ENCODE data around the gene ZNF319. TPM values are rescaled to one million over a fixed set of nuclear protein-coding genes. Genes with fewer than 3 reads are reported as not detected.

The ZNF319 gene
- polyA plus RNA-seq, 6 donors from 2014 or later: 3.1 to 10.7 (median 6.0) TPM

- Mint-ChIP-seq H3K27ac (no peak overlapping the region), H3K4me1 (peaks cover 0 to 4% (median 1%) of the 10 kb centered on the region in 3 donors), H3K9me3 (no peaks in the 10 kb centered on the region), H3K4me3 (no peak overlapping the region), H3K27me3 (peaks cover 11 to 27% (median 26%) of the 10 kb centered on the region in 3 donors), H3K36me3 (no peaks in the 10 kb centered on the region)
- ATAC-seq (ENCODE audit: low read depth in 2 of 2) (no peak), DNase-seq (no peak)
These were observed 30.7 kb upstream of the ZNF319 start for GRCh38 chr16:58031016-58031800.

GRCh38 chr16:58030136-58030840 is 29.8 kb upstream of the ZNF319 start:
- Mint-ChIP-seq H3K27ac (no peak overlapping the region), H3K27me3 (peaks cover 11 to 27% (median 27%) of the 10 kb centered on the region in 3 donors), H3K4me1 (peaks cover 1 to 4% (median 2%) of the 10 kb centered on the region in 3 donors), H3K9me3 (no peaks in the 10 kb centered on the region), H3K4me3 (peak overlapping the region in 2 of 8 donors; percentile 22 to 23), H3K36me3 (no peaks in the 10 kb centered on the region)
- ATAC-seq (ENCODE audit: low read depth in 2 of 2) (no peak), DNase-seq (no peak)

GRCh38 chr16:58029410-58029809 is 28.9 kb upstream of the ZNF319 start:
- Mint-ChIP-seq H3K9me3 (no peaks in the 10 kb centered on the region), H3K27me3 (peaks cover 16 to 35% (median 34%) of the 10 kb centered on the region in 3 donors), H3K36me3 (no peaks in the 10 kb centered on the region), H3K4me3 (peak overlapping the region in 2 of 8 donors; percentile 4 to 45), H3K4me1 (peaks cover 9 to 11% (median 10%) of the 10 kb centered on the region in 3 donors), H3K27ac (no peak overlapping the region)
- DNase-seq: no peak
- ATAC-seq (ENCODE audit: low read depth in 2 of 2): no peak

GRCh38 chr16:58028541-58029070 is 28.1 kb upstream of the ZNF319 start:
- ATAC-seq (ENCODE audit: low read depth in 2 of 2) (no peak), DNase-seq (no peak)
- H3K36me3 Mint-ChIP-seq: no peaks in the 10 kb centered on the region
- no peaks in the 10 kb centered on the region for H3K9me3 Mint-ChIP-seq
- peak overlapping the region in 4 of 8 donors; percentile 4 to 54 (median 32) for H3K4me3 Mint-ChIP-seq
- peaks cover 16 to 43% (median 34%) of the 10 kb centered on the region in 3 donors for H3K27me3 Mint-ChIP-seq
- H3K4me1 Mint-ChIP-seq: peaks cover 10 to 11% (median 10%) of the 10 kb centered on the region in 3 donors
- H3K27ac Mint-ChIP-seq: no peak overlapping the region

- peak overlapping the region in 7 of 8 donors; percentile 12 to 78 (median 54) for H3K4me3 Mint-ChIP-seq
- no peaks in the 10 kb centered on the region for H3K36me3 Mint-ChIP-seq
- no peak for DNase-seq
- peak overlapping the region in 1 of 6 donors; percentile 47 for H3K27ac Mint-ChIP-seq
- ATAC-seq (ENCODE audit: low read depth in 2 of 2): no peak
- H3K4me1 Mint-ChIP-seq: peaks cover 10 to 11% (median 10%) of the 10 kb centered on the region in 3 donors
- peaks cover 16 to 45% (median 34%) of the 10 kb centered on the region in 3 donors for H3K27me3 Mint-ChIP-seq
- no peaks in the 10 kb centered on the region for H3K9me3 Mint-ChIP-seq
These were observed 27.5 kb upstream of the ZNF319 start for GRCh38 chr16:58027916-58028455.

GRCh38 chr16:58027161-58027915 is 26.9 kb upstream of the ZNF319 start:
- Mint-ChIP-seq H3K36me3 (no peaks in the 10 kb centered on the region), H3K27me3 (peaks cover 16 to 48% (median 34%) of the 10 kb centered on the region in 3 donors), H3K4me3 (peak overlapping the region in 6 of 8 donors; percentile 45 to 66 (median 61)), H3K27ac (no peak overlapping the region), H3K4me1 (peaks cover 10 to 11% (median 10%) of the 10 kb centered on the region in 3 donors), H3K9me3 (no peaks in the 10 kb centered on the region)
- ATAC-seq (ENCODE audit: low read depth in 2 of 2): no peak
- no peak for DNase-seq

- peaks cover 16 to 50% (median 34%) of the 10 kb centered on the region in 3 donors for H3K27me3 Mint-ChIP-seq
- peaks cover 10 to 11% (median 10%) of the 10 kb centered on the region in 3 donors for H3K4me1 Mint-ChIP-seq
- ATAC-seq (ENCODE audit: low read depth in 2 of 2): no peak
- H3K27ac Mint-ChIP-seq: no peak overlapping the region
- H3K4me3 Mint-ChIP-seq: peak overlapping the region; percentile 24 to 78 (median 61)
- H3K9me3 Mint-ChIP-seq: no peaks in the 10 kb centered on the region
- DNase-seq: no peak
- no peaks in the 10 kb centered on the region for H3K36me3 Mint-ChIP-seq
These were observed 26.3 kb upstream of the ZNF319 start for GRCh38 chr16:58026705-58027160.

- peak overlapping the region; percentile 24 to 78 (median 58) for H3K4me3 Mint-ChIP-seq
- H3K36me3 Mint-ChIP-seq: no peaks in the 10 kb centered on the region
- ATAC-seq (ENCODE audit: low read depth in 2 of 2) (peak; percentile 23 to 27), DNase-seq (no peak)
- H3K27me3 Mint-ChIP-seq: peaks cover 16 to 50% (median 34%) of the 10 kb centered on the region in 3 donors
- H3K9me3 Mint-ChIP-seq: no peaks in the 10 kb centered on the region
- H3K27ac Mint-ChIP-seq: no peak overlapping the region
- H3K4me1 Mint-ChIP-seq: peaks cover 10 to 11% (median 10%) of the 10 kb centered on the region in 3 donors
These were observed 25.8 kb upstream of the ZNF319 start for GRCh38 chr16:58026139-58026704.

- H3K27ac Mint-ChIP-seq: peak within 1 kb of the TSS in 1 of 6 donors; percentile 13
- no peaks in the 10 kb centered on the region for H3K36me3 Mint-ChIP-seq
- peak within 1 kb of the TSS; percentile 78 to 92 (median 88) for H3K4me3 Mint-ChIP-seq
- peaks cover 16 to 50% (median 34%) of the 10 kb centered on the region in 3 donors for H3K27me3 Mint-ChIP-seq
- H3K9me3 Mint-ChIP-seq: no peaks in the 10 kb centered on the region
- peak; percentile 63 to 70 for ATAC-seq (ENCODE audit: low read depth in 2 of 2)
- DNase-seq: peak; percentile 25
- peaks cover 13 to 16% (median 15%) of the 10 kb centered on the region in 3 donors for H3K4me1 Mint-ChIP-seq
These were observed 25.1 kb upstream of the ZNF319 start, which contains the start of gene MMP15 for GRCh38 chr16:58025351-58026138. TSS of gene MMP15 (plus strand) at chr16:58025754. CDS start at chr16:58026351, 597 bp downstream.

- peaks cover 16 to 23% (median 20%) of the 10 kb centered on the region in 3 donors for H3K4me1 Mint-ChIP-seq
These were observed 24.2 kb upstream of the ZNF319 start for GRCh38 chr16:58024486-58025350.

More at GRCh38 chr16:58024486-58025350, 24.2 kb upstream of the ZNF319 start:
- no peak for DNase-seq
- Mint-ChIP-seq H3K27me3 (peaks cover 12 to 46% (median 29%) of the 10 kb centered on the region in 3 donors), H3K27ac (peak overlapping the region in 1 of 6 donors; percentile 13), H3K4me3 (peak overlapping the region; percentile 78 to 92 (median 88)), H3K36me3 (no peaks in the 10 kb centered on the region), H3K9me3 (no peaks in the 10 kb centered on the region)
- no peak for ATAC-seq (ENCODE audit: low read depth in 2 of 2)

Measured in naive B cell (primary cell).